K562 (cell line): Measurements from ENCODE around the gene PRSS23. TPM values are rescaled to one million over a fixed set of nuclear protein-coding genes. Genes with fewer than 3 reads are reported as not detected.

Source experiments
- ATAC-seq: fragments of 200-7000 bp; cut with Tn5 transposase; 3 replicates; pipeline ENCODE4 v1.9.1; 2020; ENCODE audit warnings: moderate library complexity
- BruUV-seq: library from RNA; stranded (reverse); fragments of 400-500 nt; replicated peaks from 2 replicates; lab custom pipeline; 2021; lab: Mats Ljungman, UMichigan
- CTCF ChIA-PET: fragments of 300-600 bp; formaldehyde crosslinking; extraction: SDS; loops from one replicate; lab custom pipeline; 2021; ENCODE audit warnings: low intra/inter-chr PET ratio; lab: Yijun Ruan, JAX
- POLR2A ChIA-PET: fragments of 300-600, 350-650 bp; sonication (Branson Sonifier 250); formaldehyde crosslinking; extraction: SDS; loops from one replicate; lab custom pipeline; 2021; ENCODE audit warnings: antibody characterized with exemption, inconsistent platforms; lab: Yijun Ruan, JAX
- DNase-seq, 4 experiments: peaks; one replicate each; pipeline versions ENCODE4 v3.0.0 to v3.0.0-alpha.2; 2011 to 2018; ENCODE audit warnings: low spot score in 3 of 4, mixed read lengths in 3 of 4; ENCODE audit errors: extremely low read depth in 1 of 4
- FAIRE-seq: peaks from 2 replicates; lab custom pipeline; 2011; peaks lifted over from hg19 to GRCh38; lab: Jason Lieb, UNC
- H2AFZ ChIP-seq: 2 replicates; pipeline ENCODE4 v1.6.0; 2011; ENCODE audit warnings: low read depth, low read length, control low read depth, inconsistent platforms
- H3K27ac ChIP-seq: fragments of 200-600 bp; 3 replicates; pipeline ENCODE4 v1.8.0; 2011; ENCODE audit warnings: low read depth, mild to moderate bottlenecking, control low read depth, inconsistent platforms, low read length, moderate library complexity, mixed read lengths; ENCODE audit errors: extremely low read depth
- H3K27me3 ChIP-seq, 2 experiments: fragments of 300-600 bp in 1 of 2; 2 replicates in 1 of 2; 3 replicates in 1 of 2; pipeline versions ENCODE4 v1.6.0 to v1.8.0; 2011; ENCODE audit warnings: inconsistent platforms in 2 of 2, low read length in 2 of 2, mild to moderate bottlenecking in 1 of 2, mixed read lengths in 1 of 2, moderate library complexity in 1 of 2; ENCODE audit not compliant: control insufficient read depth in 2 of 2, insufficient read depth in 2 of 2
- H3K36me3 ChIP-seq: fragments of 300-600 bp; 3 replicates; pipeline ENCODE4 v1.8.0; 2011; ENCODE audit warnings: mild to moderate bottlenecking, low read length, inconsistent platforms; ENCODE audit not compliant: control insufficient read depth, insufficient read depth
- H3K4me1 ChIP-seq, 2 experiments: fragments of 200-600 bp in 1 of 2; replicated peaks in 1 of 2; 2 replicates in 1 of 2; 3 replicates in 1 of 2; pipeline versions ENCODE4 v1.5.1 to v1.8.0; 2011; ENCODE audit warnings: inconsistent platforms in 2 of 2, low read length in 2 of 2, mild to moderate bottlenecking in 1 of 2, mixed read lengths in 1 of 2, moderate library complexity in 1 of 2; ENCODE audit not compliant: control insufficient read depth in 2 of 2, insufficient read depth in 2 of 2
- H3K4me2 ChIP-seq: 2 replicates; pipeline ENCODE4 v1.6.1; 2011; ENCODE audit warnings: low read length, control low read depth, inconsistent platforms, mixed read lengths; ENCODE audit not compliant: insufficient read depth
- H3K4me3 ChIP-seq: fragments of 200-600 bp; sonication (generic), shearing (Covaris generic); 2 replicates; pipeline ENCODE4 v1.5.1; 2016; ENCODE audit warnings: control low read depth, inconsistent platforms
- H3K79me2 ChIP-seq: fragments of 200-600 bp; 3 replicates; pipeline ENCODE4 v1.8.0; 2011; ENCODE audit warnings: low read length, inconsistent platforms; ENCODE audit not compliant: control insufficient read depth, insufficient read depth
- H3K9ac ChIP-seq, 2 experiments: 2 replicates each; pipeline versions ENCODE4 v1.6.0 to v1.6.1; 2011; ENCODE audit warnings: low read depth in 2 of 2, low read length in 2 of 2, control low read depth in 1 of 2, inconsistent platforms in 1 of 2, mild to moderate bottlenecking in 1 of 2, mixed read lengths in 1 of 2; ENCODE audit not compliant: insufficient read depth in 1 of 2
- H3K9me1 ChIP-seq: one replicate; pipeline ENCODE4 v1.6.0; 2011; ENCODE audit warnings: inconsistent platforms, mild to moderate bottlenecking, low read length, moderate library complexity; ENCODE audit not compliant: control insufficient read depth, insufficient read depth
- H3K9me3 ChIP-seq: replicated peaks from 2 replicates; pipeline ENCODE4 v1.5.1; 2011; ENCODE audit warnings: low read depth, low read length, inconsistent platforms; ENCODE audit not compliant: control insufficient read depth, insufficient read depth
- H4K20me1 ChIP-seq: replicated peaks from 2 replicates; pipeline ENCODE4 v1.6.1; 2011; ENCODE audit warnings: low read length, inconsistent platforms, mixed read lengths; ENCODE audit not compliant: control insufficient read depth, insufficient read depth
- ETV1 ChIP-seq: fragments of 450-650 bp; conservative IDR thresholded peaks from 2 replicates; pipeline ENCODE4 v1.6.1; 2016; ENCODE audit warnings: missing genetic modification characterization, control low read depth, low read depth, missing compliant biosample characterization
- TCF7 ChIP-seq: sonication (generic); IDR thresholded peaks from 2 replicates; pipeline ENCODE4 v1.6.1; 2016; ENCODE audit warnings: antibody characterized with exemption, borderline replicate concordance
- ZNF354B ChIP-seq: fragments of 250-450 bp; sonication (Bioruptor Pico); IDR thresholded peaks from 2 replicates; pipeline ENCODE4 v1.4.0; 2020
- ZNF408 ChIP-seq: fragments of 250-450 bp; sonication (Bioruptor Pico); IDR thresholded peaks from 2 replicates; pipeline ENCODE4 v1.4.0; 2020; ENCODE audit warnings: low read depth, mild to moderate bottlenecking, moderate library complexity
- ZNF431 ChIP-seq: sonication (generic); formaldehyde crosslinking; IDR thresholded peaks from 2 replicates; pipeline ENCODE4 v1.8.0; 2022; ENCODE audit warnings: mild to moderate bottlenecking, missing genetic modification reagents
- WGBS: fragments of 100-300 bp; shearing (Covaris generic); methylation state at CpG from one replicate; pipeline ENCODE4 v1.1.6; 2016; ENCODE audit warnings: low coverage, mixed read lengths; ENCODE audit not compliant: insufficient coverage; ENCODE audit errors: missing lambda C conversion rate; 5-methylcytosine and 5-hydroxymethylcytosine counted together
- in situ Hi-C: fragments of 300-500 bp; cut with MboI; formaldehyde crosslinking; loops from 4 replicates; pipeline ENCODE4 v1.15.0; 2018; ENCODE audit warnings: inconsistent platforms, mixed read lengths
- intact Hi-C: fragments of 100-400 bp; cut with micrococcal nuclease; formaldehyde crosslinking; loops from 2 replicates; pipeline ENCODE4 v1.14.2; 2022
- polyA plus RNA-seq, 8 experiments: library from polyadenylated mRNA; depleted of rRNA in 4 of 8; stranded (reverse) in 5 of 8; unstranded in 3 of 8; fragments of >200 nt; fragmentation: Nextera tagmentation in 2 of 8; fragmentation: Illumina TruSeq in 1 of 8; extraction: Ambion mirVana in 2 of 8; extraction: Trizol in 1 of 8; gene quantifications; 2 replicates each; pipeline versions ENCODE4 v1.2.1 to v1.2.3, GENCODE V29; 2011 to 2014; ENCODE audit warnings: inconsistent platforms in 1 of 8, missing spikeins in 1 of 8
- total RNA-seq, 7 experiments: library from RNA; depleted of rRNA in 6 of 7; stranded (reverse); fragments of >200 nt in 6 of 7; fragmentation: Illumina TruSeq in 2 of 7; extraction: Trizol in 2 of 7; gene quantifications; 2 replicates each; pipeline versions ENCODE4 v1.2.1 to v1.2.3, GENCODE V29; 2011 to 2021; ENCODE audit warnings: low replicate concordance in 1 of 7
- TF ChIP-seq, protein P1 (sequence below): fragments of 250-450 bp; sonication (Bioruptor Pico); IDR thresholded peaks from 2 replicates; pipeline ENCODE4 v1.8.0; 2021; ENCODE audit warnings: moderate library complexity, mild to moderate bottlenecking, inconsistent platforms
- TF ChIP-seq, protein P2 (sequence below): fragments of 450-650 bp; IDR thresholded peaks from 2 replicates; pipeline ENCODE4 v1.6.1; 2016; ENCODE audit warnings: mild to moderate bottlenecking, moderate library complexity
- TF ChIP-seq, protein P3 (sequence below): sonication (generic); formaldehyde crosslinking; IDR thresholded peaks from 2 replicates; pipeline ENCODE4 v1.8.0; 2022; ENCODE audit warnings: mild to moderate bottlenecking, missing genetic modification reagents

PRSS23 gene
- total and polyA plus RNA-seq, 9 of the 15 experiments (the other 6 are each of a cell fraction or from before 2014, with no cell fraction given), result 0.04 to 0.51 (median 0.11) TPM; not detected in 2

DNA sequence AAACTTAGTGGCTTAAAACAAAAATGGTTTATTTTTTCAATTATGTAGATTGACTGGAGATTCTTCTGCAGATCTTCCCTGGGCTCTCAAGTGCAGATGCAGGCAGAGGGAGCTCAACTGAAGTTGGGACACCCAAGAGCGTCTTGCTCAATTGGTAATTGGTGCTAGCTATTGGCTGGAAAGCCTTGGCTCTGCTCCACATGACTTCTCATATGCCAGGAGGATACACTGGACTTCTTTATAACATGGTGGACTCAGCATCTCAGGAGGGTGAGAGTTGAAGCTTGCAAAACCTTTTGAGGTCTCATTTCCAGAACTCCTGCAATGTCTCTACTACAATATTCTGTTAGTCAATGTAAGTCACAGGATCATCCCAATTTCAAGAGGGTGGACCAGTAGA lies 42.2 kb upstream of the PRSS23 start:
- WGBS, result 0% methylated on average over 1 of the region's 1 CpG
- no peak for DNase-seq
- H4K20me1 ChIP-seq, result no peaks in the 10 kb centered on the region
- no peak for TF ChIP-seq ZNF431 (CRISPR knock-in tag)
- TF ChIP-seq ZNF354B (CRISPR knock-in tag), result no peak
- TF ChIP-seq ZNF408, result no peak
- no peak for TF ChIP-seq ETV1 (tag)
- no peak for TF ChIP-seq TCF7
- TF ChIP-seq, protein P1, sequence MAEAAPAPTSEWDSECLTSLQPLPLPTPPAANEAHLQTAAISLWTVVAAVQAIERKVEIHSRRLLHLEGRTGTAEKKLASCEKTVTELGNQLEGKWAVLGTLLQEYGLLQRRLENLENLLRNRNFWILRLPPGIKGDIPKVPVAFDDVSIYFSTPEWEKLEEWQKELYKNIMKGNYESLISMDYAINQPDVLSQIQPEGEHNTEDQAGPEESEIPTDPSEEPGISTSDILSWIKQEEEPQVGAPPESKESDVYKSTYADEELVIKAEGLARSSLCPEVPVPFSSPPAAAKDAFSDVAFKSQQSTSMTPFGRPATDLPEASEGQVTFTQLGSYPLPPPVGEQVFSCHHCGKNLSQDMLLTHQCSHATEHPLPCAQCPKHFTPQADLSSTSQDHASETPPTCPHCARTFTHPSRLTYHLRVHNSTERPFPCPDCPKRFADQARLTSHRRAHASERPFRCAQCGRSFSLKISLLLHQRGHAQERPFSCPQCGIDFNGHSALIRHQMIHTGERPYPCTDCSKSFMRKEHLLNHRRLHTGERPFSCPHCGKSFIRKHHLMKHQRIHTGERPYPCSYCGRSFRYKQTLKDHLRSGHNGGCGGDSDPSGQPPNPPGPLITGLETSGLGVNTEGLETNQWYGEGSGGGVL (CRISPR knock-in tag), result no peak
- TF ChIP-seq, protein P2, sequence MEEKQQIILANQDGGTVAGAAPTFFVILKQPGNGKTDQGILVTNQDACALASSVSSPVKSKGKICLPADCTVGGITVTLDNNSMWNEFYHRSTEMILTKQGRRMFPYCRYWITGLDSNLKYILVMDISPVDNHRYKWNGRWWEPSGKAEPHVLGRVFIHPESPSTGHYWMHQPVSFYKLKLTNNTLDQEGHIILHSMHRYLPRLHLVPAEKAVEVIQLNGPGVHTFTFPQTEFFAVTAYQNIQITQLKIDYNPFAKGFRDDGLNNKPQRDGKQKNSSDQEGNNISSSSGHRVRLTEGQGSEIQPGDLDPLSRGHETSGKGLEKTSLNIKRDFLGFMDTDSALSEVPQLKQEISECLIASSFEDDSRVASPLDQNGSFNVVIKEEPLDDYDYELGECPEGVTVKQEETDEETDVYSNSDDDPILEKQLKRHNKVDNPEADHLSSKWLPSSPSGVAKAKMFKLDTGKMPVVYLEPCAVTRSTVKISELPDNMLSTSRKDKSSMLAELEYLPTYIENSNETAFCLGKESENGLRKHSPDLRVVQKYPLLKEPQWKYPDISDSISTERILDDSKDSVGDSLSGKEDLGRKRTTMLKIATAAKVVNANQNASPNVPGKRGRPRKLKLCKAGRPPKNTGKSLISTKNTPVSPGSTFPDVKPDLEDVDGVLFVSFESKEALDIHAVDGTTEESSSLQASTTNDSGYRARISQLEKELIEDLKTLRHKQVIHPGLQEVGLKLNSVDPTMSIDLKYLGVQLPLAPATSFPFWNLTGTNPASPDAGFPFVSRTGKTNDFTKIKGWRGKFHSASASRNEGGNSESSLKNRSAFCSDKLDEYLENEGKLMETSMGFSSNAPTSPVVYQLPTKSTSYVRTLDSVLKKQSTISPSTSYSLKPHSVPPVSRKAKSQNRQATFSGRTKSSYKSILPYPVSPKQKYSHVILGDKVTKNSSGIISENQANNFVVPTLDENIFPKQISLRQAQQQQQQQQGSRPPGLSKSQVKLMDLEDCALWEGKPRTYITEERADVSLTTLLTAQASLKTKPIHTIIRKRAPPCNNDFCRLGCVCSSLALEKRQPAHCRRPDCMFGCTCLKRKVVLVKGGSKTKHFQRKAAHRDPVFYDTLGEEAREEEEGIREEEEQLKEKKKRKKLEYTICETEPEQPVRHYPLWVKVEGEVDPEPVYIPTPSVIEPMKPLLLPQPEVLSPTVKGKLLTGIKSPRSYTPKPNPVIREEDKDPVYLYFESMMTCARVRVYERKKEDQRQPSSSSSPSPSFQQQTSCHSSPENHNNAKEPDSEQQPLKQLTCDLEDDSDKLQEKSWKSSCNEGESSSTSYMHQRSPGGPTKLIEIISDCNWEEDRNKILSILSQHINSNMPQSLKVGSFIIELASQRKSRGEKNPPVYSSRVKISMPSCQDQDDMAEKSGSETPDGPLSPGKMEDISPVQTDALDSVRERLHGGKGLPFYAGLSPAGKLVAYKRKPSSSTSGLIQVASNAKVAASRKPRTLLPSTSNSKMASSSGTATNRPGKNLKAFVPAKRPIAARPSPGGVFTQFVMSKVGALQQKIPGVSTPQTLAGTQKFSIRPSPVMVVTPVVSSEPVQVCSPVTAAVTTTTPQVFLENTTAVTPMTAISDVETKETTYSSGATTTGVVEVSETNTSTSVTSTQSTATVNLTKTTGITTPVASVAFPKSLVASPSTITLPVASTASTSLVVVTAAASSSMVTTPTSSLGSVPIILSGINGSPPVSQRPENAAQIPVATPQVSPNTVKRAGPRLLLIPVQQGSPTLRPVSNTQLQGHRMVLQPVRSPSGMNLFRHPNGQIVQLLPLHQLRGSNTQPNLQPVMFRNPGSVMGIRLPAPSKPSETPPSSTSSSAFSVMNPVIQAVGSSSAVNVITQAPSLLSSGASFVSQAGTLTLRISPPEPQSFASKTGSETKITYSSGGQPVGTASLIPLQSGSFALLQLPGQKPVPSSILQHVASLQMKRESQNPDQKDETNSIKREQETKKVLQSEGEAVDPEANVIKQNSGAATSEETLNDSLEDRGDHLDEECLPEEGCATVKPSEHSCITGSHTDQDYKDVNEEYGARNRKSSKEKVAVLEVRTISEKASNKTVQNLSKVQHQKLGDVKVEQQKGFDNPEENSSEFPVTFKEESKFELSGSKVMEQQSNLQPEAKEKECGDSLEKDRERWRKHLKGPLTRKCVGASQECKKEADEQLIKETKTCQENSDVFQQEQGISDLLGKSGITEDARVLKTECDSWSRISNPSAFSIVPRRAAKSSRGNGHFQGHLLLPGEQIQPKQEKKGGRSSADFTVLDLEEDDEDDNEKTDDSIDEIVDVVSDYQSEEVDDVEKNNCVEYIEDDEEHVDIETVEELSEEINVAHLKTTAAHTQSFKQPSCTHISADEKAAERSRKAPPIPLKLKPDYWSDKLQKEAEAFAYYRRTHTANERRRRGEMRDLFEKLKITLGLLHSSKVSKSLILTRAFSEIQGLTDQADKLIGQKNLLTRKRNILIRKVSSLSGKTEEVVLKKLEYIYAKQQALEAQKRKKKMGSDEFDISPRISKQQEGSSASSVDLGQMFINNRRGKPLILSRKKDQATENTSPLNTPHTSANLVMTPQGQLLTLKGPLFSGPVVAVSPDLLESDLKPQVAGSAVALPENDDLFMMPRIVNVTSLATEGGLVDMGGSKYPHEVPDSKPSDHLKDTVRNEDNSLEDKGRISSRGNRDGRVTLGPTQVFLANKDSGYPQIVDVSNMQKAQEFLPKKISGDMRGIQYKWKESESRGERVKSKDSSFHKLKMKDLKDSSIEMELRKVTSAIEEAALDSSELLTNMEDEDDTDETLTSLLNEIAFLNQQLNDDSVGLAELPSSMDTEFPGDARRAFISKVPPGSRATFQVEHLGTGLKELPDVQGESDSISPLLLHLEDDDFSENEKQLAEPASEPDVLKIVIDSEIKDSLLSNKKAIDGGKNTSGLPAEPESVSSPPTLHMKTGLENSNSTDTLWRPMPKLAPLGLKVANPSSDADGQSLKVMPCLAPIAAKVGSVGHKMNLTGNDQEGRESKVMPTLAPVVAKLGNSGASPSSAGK, result no peak
- TF ChIP-seq, protein P3, sequence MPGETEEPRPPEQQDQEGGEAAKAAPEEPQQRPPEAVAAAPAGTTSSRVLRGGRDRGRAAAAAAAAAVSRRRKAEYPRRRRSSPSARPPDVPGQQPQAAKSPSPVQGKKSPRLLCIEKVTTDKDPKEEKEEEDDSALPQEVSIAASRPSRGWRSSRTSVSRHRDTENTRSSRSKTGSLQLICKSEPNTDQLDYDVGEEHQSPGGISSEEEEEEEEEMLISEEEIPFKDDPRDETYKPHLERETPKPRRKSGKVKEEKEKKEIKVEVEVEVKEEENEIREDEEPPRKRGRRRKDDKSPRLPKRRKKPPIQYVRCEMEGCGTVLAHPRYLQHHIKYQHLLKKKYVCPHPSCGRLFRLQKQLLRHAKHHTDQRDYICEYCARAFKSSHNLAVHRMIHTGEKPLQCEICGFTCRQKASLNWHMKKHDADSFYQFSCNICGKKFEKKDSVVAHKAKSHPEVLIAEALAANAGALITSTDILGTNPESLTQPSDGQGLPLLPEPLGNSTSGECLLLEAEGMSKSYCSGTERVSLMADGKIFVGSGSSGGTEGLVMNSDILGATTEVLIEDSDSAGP (CRISPR knock-in tag), result no peak

More for the DNA sequence above, 42.2 kb upstream of the PRSS23 start:
- FAIRE-seq (no peak), ATAC-seq (no peak)
- no peak overlapping the region for H2AFZ ChIP-seq
- no peaks in the 10 kb centered on the region for H3K79me2 ChIP-seq
- H3K9me1 ChIP-seq, result no peaks in the 10 kb centered on the region
- CTCF ChIA-PET, result no interaction called here
- H3K27ac ChIP-seq, result no peak overlapping the region
- no peaks in the 10 kb centered on the region for H3K4me1 ChIP-seq
- intact Hi-C loops (no loop called here), in situ Hi-C loops (no loop called here)
- BruUV-seq, result no TSS peak
- no peak overlapping the region for H3K4me2 ChIP-seq
- H3K4me3 ChIP-seq, result no peak overlapping the region
- H3K36me3 ChIP-seq, result no peaks in the 10 kb centered on the region
- no peak overlapping the region for H3K9ac ChIP-seq
- H3K27me3 ChIP-seq, result peaks cover 0 to 4% of the 10 kb centered on the region in 2 experiments; a peak in 1 of 5 replicates
- no peaks in the 10 kb centered on the region for H3K9me3 ChIP-seq
- POLR2A ChIA-PET, result interaction anchor here (0.6 kb wide), 1 partner anchor 10 kb away, joined by 3 read pairs; no protein-coding TSS in a partner anchor
